ENCODE data around the gene SRCAP.
"Not testable (repeated sequence)": the region's sequence is repeated elsewhere in the genome, so short reads cannot be mapped to it uniquely, and the experiment has no call there.

Gene SRCAP

DNA sequence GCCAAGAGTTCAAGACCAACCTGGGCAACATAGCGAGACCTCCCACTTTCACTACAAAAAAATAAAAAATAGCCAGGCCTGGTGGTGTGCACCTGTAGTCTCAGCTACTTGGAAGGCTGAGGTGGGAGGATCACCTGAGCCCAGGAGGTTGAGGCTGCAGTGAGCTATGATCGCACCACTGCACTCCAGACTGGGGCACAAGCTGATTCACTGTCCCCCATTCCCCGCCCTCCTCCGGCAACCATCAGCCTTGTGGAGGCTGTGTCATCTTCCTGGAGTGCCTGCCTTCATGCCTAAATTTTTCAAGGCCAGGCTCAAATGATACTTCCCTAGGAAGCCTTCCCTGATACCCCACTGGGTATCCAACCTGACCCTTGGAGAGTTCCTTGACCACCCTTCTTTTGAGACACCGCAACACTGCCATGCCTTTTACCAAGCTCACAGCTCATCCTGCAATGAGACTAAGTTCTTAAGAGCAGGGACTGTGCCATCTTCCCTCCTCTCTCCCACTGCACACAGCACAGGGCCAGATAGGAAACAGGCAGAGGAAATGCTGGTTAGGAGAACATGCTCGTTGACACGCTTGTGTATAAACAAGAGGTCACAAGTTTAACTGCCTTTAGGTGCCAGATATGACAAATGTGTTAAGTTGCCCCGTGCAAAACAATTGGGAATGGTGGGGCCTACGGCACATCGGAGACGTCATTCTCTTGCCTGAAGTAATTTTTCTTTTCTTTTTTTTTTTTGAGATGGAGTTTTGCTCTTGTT lies 3.9 kb upstream of the SRCAP start:
- Mint-ChIP-seq H3K9me3 (no peaks in the 10 kb centered on the region), H3K4me1 (peaks cover 14% of the 10 kb centered on the region), H3K36me3 (ENCODE audit: low read depth) (peaks cover 4% of the 10 kb centered on the region), H3K27me3 (ENCODE audit: low read depth) (no peaks in the 10 kb centered on the region), H3K27ac (peak overlapping the region in 1 of 3 experiments; percentile 87), H3K4me3 (peak overlapping the region; percentile 27 to 70 (median 45))
- TF ChIP-seq, protein P1, sequence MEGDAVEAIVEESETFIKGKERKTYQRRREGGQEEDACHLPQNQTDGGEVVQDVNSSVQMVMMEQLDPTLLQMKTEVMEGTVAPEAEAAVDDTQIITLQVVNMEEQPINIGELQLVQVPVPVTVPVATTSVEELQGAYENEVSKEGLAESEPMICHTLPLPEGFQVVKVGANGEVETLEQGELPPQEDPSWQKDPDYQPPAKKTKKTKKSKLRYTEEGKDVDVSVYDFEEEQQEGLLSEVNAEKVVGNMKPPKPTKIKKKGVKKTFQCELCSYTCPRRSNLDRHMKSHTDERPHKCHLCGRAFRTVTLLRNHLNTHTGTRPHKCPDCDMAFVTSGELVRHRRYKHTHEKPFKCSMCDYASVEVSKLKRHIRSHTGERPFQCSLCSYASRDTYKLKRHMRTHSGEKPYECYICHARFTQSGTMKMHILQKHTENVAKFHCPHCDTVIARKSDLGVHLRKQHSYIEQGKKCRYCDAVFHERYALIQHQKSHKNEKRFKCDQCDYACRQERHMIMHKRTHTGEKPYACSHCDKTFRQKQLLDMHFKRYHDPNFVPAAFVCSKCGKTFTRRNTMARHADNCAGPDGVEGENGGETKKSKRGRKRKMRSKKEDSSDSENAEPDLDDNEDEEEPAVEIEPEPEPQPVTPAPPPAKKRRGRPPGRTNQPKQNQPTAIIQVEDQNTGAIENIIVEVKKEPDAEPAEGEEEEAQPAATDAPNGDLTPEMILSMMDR (IDR thresholded peaks at IDR 0.05; ENCODE audit: unreplicated experiment in 3 of 3) = no peak

DNA sequence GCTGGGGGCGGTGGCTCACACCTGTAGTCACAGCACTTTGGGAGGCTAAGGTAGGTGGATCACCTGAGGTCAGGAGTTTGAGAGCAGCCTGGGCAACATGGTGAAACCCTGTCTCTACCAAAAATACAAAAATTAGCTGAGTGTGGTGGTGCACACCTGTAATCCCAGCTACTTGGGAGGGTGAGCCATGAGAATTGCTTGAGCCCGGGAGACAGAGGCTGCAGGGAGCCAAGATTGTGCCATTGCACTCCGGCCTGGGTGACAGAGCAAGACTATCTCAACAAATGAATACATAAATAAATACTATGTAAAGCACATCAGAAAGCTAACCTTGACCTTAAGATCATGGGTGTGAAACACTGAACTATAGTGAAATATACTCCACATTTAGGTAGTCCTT lies 2.3 kb upstream of the SRCAP start:
- H3K36me3 Mint-ChIP-seq (ENCODE audit: low read depth) = peaks cover 15% of the 10 kb centered on the region
- not testable (repeated sequence) for H3K4me3 Mint-ChIP-seq; H3K27me3 Mint-ChIP-seq (ENCODE audit: low read depth); H3K27ac Mint-ChIP-seq; H3K9me3 Mint-ChIP-seq
- peaks cover 16% of the 10 kb centered on the region for H3K4me1 Mint-ChIP-seq

DNA sequence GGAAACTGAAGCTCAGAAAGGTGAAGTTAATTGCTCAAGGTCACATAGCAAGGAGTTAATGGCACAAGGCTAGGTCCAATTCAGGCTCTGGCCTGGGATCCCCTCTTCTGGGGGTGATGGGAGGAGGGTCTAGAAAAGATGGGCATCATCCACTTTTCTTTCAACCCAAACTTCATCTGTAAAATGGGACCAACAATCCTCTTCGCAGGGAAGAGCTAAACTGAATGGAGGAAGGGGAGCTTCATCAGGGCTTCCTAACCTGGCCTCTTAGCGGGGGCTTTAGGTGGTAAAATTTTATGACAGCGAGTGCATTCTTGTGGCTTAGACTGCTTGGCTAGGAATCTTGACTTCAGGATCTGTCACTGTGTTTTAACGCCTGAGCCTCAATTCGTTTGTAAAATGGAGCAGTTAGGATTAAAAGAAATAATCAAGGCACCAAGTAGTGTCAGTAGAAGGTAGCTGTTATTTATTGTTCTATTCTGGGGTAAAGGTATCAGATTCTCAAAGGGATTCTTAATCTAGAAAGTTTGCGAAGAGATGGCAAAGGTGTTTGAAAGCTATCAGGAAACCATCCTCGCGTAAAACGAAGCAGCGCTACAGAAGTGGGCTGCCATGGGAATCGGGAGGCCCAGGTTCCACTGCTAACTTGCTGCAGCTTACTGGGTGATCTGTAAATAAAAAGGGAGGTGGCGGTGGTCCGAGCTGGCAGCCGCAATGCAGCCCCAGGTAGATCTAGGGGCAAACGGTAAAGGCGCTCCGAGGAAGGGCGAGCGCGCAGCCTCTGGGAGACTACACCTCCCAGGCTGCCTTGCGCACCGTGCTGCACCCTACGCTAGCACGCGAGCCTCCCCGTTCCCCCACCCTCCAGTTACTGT lies 1.5 kb upstream of the SRCAP start:
- Mint-ChIP-seq H3K27me3 (ENCODE audit: low read depth) (no peaks in the 10 kb centered on the region), H3K36me3 (ENCODE audit: low read depth) (peaks cover 17% of the 10 kb centered on the region), H3K4me3 (peak overlapping the region; percentile 96 to 100 (median 99)), H3K9me3 (no peaks in the 10 kb centered on the region), H3K27ac (peak overlapping the region; percentile 100), H3K4me1 (peaks cover 16% of the 10 kb centered on the region)
- TF ChIP-seq, protein P1 (IDR thresholded peaks at IDR 0.05; ENCODE audit: unreplicated experiment in 3 of 3) = no peak

DNA sequence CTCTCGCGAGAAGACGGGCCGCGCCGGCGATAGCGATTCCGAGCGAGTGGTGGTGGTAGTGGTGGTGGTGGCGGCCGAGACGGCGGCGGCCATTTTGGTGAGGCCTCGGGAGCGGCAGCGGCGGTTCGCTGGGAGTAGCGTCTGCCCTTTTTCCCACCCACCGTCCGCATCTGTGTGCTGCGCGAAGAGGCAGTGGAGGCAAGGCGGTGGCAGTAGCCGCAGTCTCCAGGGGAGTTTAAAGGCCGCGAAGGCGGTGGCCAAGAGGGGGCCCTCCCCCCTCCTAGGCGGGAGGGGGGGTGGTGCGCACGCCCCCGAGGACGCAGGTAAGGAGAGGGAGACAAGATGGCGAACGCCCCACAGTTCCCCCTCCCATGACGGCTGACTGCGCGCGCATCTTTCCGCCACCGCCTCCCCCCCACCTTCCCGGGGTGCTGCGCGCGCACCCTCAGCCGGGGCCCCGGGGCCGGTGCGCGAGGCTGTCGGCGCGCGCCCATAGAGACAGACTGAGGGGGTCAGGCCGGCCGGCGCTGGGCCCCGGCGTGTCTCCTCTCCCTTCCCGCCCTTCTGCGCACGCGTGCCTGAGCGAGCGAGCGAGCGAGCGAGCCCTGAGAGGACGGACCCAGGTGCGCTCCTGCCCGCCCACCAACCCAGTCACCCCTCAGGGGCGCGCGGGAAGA lies 694 bp upstream of the SRCAP start:
- Mint-ChIP-seq H3K4me3 (peak overlapping the region; percentile 96 to 100 (median 99)), H3K36me3 (ENCODE audit: low read depth) (peaks cover 22% of the 10 kb centered on the region), H3K4me1 (peaks cover 16% of the 10 kb centered on the region), H3K27ac (peak overlapping the region; percentile 100), H3K27me3 (ENCODE audit: low read depth) (no peaks in the 10 kb centered on the region), H3K9me3 (no peaks in the 10 kb centered on the region)
- TF ChIP-seq, protein P1 (IDR thresholded peaks at IDR 0.05; ENCODE audit: unreplicated experiment in 3 of 3) = no peak

DNA sequence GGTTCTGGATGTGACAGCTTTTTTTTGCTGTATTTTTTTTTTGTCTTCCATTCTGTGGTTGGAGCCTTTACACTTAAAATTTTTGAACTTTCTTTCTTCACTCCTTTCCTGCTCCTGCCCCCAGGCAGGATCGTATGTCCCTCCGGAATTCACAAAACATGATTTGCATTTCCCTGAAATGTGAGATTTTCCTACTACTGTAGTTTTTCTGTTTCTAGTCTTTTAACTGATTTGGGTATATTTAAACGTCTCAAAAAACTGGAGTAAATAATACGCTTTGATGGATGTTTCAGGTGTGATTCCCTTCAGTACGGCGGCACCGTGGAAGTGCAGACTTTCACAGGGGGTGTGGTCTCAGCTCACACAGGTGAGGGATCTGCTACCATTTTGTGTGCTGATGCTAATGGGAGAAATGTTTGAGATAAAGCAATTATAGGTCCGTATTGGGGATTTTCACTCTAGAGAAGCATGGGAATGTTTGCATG lies 686 bp downstream of the SRCAP start:
- H3K27me3 Mint-ChIP-seq (ENCODE audit: low read depth) = no peaks in the 10 kb centered on the region
- peaks cover 16% of the 10 kb centered on the region for H3K4me1 Mint-ChIP-seq
- H3K36me3 Mint-ChIP-seq (ENCODE audit: low read depth) = peaks cover 33% of the 10 kb centered on the region
- H3K9me3 Mint-ChIP-seq = no peaks in the 10 kb centered on the region
- peak overlapping the region; percentile 100 for H3K27ac Mint-ChIP-seq
- TF ChIP-seq, protein P1 (IDR thresholded peaks at IDR 0.05; ENCODE audit: unreplicated experiment in 3 of 3) = no peak
- peak overlapping the region; percentile 96 to 100 (median 99) for H3K4me3 Mint-ChIP-seq

DNA sequence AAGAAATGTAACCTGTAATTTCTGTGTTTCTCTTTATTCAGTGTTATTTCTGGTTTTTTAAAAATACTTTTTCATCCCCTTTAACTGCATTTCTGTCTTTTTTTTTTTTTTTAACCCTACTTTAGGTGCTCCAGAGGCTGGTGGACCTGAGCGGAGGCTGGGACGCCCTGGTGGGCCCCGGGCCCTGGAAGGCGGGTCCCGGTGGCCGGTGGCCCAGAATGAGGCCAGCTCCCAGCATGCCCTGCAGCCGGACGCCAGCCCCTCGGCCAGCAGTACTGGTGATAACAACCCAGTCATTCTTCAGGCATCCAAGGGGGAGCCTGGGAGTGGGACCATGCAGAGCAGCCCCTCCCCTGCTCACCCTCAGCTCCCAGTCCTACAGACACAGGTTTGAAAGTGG lies 1.5 kb downstream of the SRCAP start:
- TF ChIP-seq, protein P1 (IDR thresholded peaks at IDR 0.05; ENCODE audit: unreplicated experiment in 3 of 3) = no peak
- peaks cover 16% of the 10 kb centered on the region for H3K4me1 Mint-ChIP-seq
- H3K36me3 Mint-ChIP-seq (ENCODE audit: low read depth) = peaks cover 37% of the 10 kb centered on the region
- H3K27ac Mint-ChIP-seq = peak overlapping the region in 2 of 3 experiments; percentile 51 to 100
- peak overlapping the region; percentile 96 to 100 (median 99) for H3K4me3 Mint-ChIP-seq
- H3K27me3 Mint-ChIP-seq (ENCODE audit: low read depth) = no peaks in the 10 kb centered on the region
- no peaks in the 10 kb centered on the region for H3K9me3 Mint-ChIP-seq
